Fibroblast of lung (primary cell): ENCODE results near the gene ZDHHC1. TPM values are rescaled to one million over a fixed set of nuclear protein-coding genes. Genes with fewer than 3 reads are reported as not detected.

Source experiments
- DNase-seq, 2 donors: peaks; one replicate each; pipeline versions ENCODE4 v3.0.0 to v3.0.0-alpha.2; 2010; ENCODE audit warnings: low read depth in 2 of 2
- H2AFZ ChIP-seq: 2 replicates; pipeline ENCODE4 v1.5.1; 2012; ENCODE audit warnings: low read length, control low read depth, inconsistent platforms
- H3K27ac ChIP-seq: 2 replicates; pipeline ENCODE4 v1.5.1; 2011; ENCODE audit warnings: low read length, control low read depth; ENCODE audit not compliant: insufficient read depth
- H3K27me3 ChIP-seq: 2 replicates; pipeline ENCODE4 v1.5.1; 2011; ENCODE audit warnings: mild to moderate bottlenecking, low read length; ENCODE audit not compliant: control insufficient read depth, insufficient read depth
- H3K36me3 ChIP-seq: 2 replicates; pipeline ENCODE4 v1.5.1; 2011; ENCODE audit warnings: low read length; ENCODE audit not compliant: control insufficient read depth, insufficient read depth
- H3K4me1 ChIP-seq: 2 replicates; pipeline ENCODE4 v1.5.1; 2011; ENCODE audit warnings: low read length; ENCODE audit not compliant: control insufficient read depth, insufficient read depth; ENCODE audit errors: extremely low read depth
- H3K4me2 ChIP-seq: 2 replicates; pipeline ENCODE4 v1.5.1; 2011; ENCODE audit warnings: low read length, control low read depth; ENCODE audit not compliant: insufficient read depth; ENCODE audit errors: extremely low read depth
- H3K4me3 ChIP-seq, 4 experiments: fragments of 200-600 bp in 1 of 4; sonication (generic) in 1 of 4; replicated peaks in 1 of 4; 2 replicates each; pipeline ENCODE4 v1.5.1; 2011 to 2016; ENCODE audit warnings: low read length in 4 of 4, low read depth in 3 of 4, mild to moderate bottlenecking in 3 of 4, control low read depth in 2 of 4, inconsistent platforms in 1 of 4, mixed read lengths in 1 of 4; ENCODE audit not compliant: insufficient read depth in 1 of 4; ENCODE audit errors: control extremely low read depth in 1 of 4
- H3K79me2 ChIP-seq: 2 replicates; pipeline ENCODE4 v1.5.1; 2012; ENCODE audit warnings: mild to moderate bottlenecking, low read length, inconsistent platforms; ENCODE audit not compliant: control insufficient read depth, insufficient read depth
- H3K9ac ChIP-seq: 2 replicates; pipeline ENCODE4 v1.5.1; 2011; ENCODE audit warnings: mild to moderate bottlenecking, low read length, control low read depth; ENCODE audit not compliant: insufficient read depth
- H3K9me3 ChIP-seq: 2 replicates; pipeline ENCODE4 v1.5.1; 2012; ENCODE audit warnings: low read depth, low read length; ENCODE audit not compliant: control insufficient read depth, insufficient read depth
- H4K20me1 ChIP-seq: 2 replicates; pipeline ENCODE4 v1.5.1; 2011; ENCODE audit warnings: low read length; ENCODE audit not compliant: control insufficient read depth, insufficient read depth; ENCODE audit errors: extremely low read depth
- CTCF ChIP-seq, 2 donors: IDR thresholded peaks in 1 of 2; conservative IDR thresholded peaks in 1 of 2; 1 replicate in 1 of 2; 2 replicates in 1 of 2; pipeline ENCODE4 v1.5.1; 2011 to 2012; ENCODE audit warnings: low read length in 2 of 2, control low read depth in 1 of 2, inconsistent platforms in 1 of 2, low read depth in 1 of 2, mild to moderate bottlenecking in 1 of 2
- EZH2 ChIP-seq: IDR thresholded peaks from 2 replicates; pipeline ENCODE4 v1.5.1; 2012; ENCODE audit warnings: low read length, control low read depth, mild to moderate bottlenecking; ENCODE audit errors: missing control alignments
- polyA plus RNA-seq, 2 donors: library from polyadenylated mRNA; depleted of rRNA in 1 of 2; stranded (reverse) in 1 of 2; unstranded in 1 of 2; fragments of >200 nt; gene quantifications; 2 replicates each; pipeline ENCODE4 v1.2.1, GENCODE V29; 2011 to 2012; ENCODE audit warnings: missing spikeins in 1 of 2
- total RNA-seq: library from RNA; depleted of rRNA; stranded (reverse); fragments of >200 nt; gene quantifications from 2 replicates; pipeline ENCODE4 v1.2.1, GENCODE V29; 2014

The ZDHHC1 gene
- total and polyA plus RNA-seq, 2 donors (not counting 1 experiment from before 2014, with no cell fraction given): 2.7 to 6.4 TPM

DNA sequence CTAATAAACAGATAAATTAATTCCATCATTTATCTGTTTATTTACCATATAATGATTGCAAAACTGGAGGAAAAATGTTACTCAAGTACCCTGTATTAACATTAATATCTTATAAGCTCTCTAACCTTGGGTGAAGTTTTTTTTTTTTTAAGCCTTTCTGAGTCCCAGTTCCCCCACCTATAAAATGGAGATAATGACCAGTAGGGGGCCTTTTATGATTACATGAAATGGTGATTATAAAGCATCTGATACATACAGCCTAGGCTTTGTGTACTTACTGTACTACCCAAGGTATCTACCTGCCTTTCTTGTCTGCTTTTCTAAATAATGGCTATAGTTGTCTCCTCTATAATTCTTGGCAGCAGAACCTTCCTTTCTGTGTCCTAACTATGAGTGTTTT lies 67.1 kb downstream of the ZDHHC1 start:
- Histone ChIP-seq H3K79me2 (no peaks in the 10 kb centered on the region), H3K4me2 (no peak overlapping the region), H3K4me3 (no peak overlapping the region), H3K4me1 (no peaks in the 10 kb centered on the region), H3K9ac (no peak overlapping the region), H3K36me3 (no peaks in the 10 kb centered on the region), H4K20me1 (no peaks in the 10 kb centered on the region), H3K27ac (no peak overlapping the region), H3K27me3 (no peaks in the 10 kb centered on the region), H2AFZ (no peak overlapping the region), H3K9me3 (no peaks in the 10 kb centered on the region)
- TF ChIP-seq CTCF (conservative IDR thresholded peaks at IDR 0.05 in 1 of 2, IDR thresholded peaks at IDR 0.05 in 1 of 2; ENCODE audit: low read depth in 1 of 2, low read length in 2 of 2) (peak; percentile 26 to 50), EZH2 (no peak)
- DNase-seq: peak; percentile 28 to 48

DNA sequence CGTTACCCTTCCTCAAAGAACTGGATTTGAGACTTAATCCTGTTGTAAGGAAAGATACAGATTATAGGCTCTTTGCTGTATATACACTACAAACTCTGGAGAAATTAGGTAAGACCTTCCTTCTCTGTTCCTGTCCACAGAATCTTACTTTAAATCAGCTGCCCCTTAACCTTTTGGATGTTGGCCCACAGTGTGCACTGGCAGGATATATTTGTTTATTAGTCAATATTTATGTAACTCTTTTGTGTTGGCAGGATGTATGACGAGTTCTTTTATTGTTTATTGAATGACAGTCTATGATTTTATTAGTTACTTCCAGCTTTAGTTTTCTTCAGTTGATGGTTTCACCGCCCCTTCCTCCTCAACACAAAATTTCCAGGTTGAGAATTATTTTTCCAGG lies 69.9 kb downstream of the ZDHHC1 start:
- TF ChIP-seq EZH2: no peak
- TF ChIP-seq CTCF (conservative IDR thresholded peaks at IDR 0.05 in 1 of 2, IDR thresholded peaks at IDR 0.05 in 1 of 2; ENCODE audit: low read depth in 1 of 2, low read length in 2 of 2): no peak
- Histone ChIP-seq H3K9ac (no peak overlapping the region), H3K9me3 (no peaks in the 10 kb centered on the region), H3K79me2 (no peaks in the 10 kb centered on the region), H3K36me3 (no peaks in the 10 kb centered on the region), H2AFZ (no peak overlapping the region), H3K27me3 (no peaks in the 10 kb centered on the region), H3K4me2 (no peak overlapping the region), H3K4me3 (no peak overlapping the region), H3K4me1 (no peaks in the 10 kb centered on the region), H3K27ac (no peak overlapping the region), H4K20me1 (no peaks in the 10 kb centered on the region)
- DNase-seq: no peak

DNA sequence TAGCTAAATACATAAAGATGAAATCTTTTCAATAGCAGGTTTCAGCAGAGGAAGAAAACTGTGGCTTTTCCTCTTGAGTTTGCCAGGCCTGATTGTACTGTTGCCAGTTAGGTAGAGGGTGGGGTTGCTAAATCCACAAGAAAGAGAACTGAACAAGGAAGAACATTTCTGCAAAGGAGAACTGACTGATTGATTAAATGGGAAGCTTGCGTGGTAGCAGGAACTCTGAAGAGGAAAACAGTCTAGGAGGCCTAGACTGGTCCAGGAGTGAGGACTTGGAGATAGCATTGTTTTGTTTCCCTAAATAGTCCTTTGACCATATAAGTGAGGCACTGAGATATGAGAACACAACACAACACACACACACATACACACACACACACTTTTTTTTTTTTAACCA lies 70.9 kb downstream of the ZDHHC1 start:
- Histone ChIP-seq H3K4me3 (no peak overlapping the region), H3K36me3 (no peaks in the 10 kb centered on the region), H3K27me3 (no peaks in the 10 kb centered on the region), H3K79me2 (no peaks in the 10 kb centered on the region), H3K9me3 (no peaks in the 10 kb centered on the region), H3K4me2 (no peak overlapping the region), H3K4me1 (no peaks in the 10 kb centered on the region), H3K27ac (no peak overlapping the region), H4K20me1 (no peaks in the 10 kb centered on the region), H3K9ac (no peak overlapping the region), H2AFZ (no peak overlapping the region)
- TF ChIP-seq EZH2 (no peak), CTCF (conservative IDR thresholded peaks at IDR 0.05 in 1 of 2, IDR thresholded peaks at IDR 0.05 in 1 of 2; ENCODE audit: low read depth in 1 of 2, low read length in 2 of 2) (no peak)
- DNase-seq: no peak

Other genes starting within 250 kb of the ZDHHC1 start
- 12.8 and 23.3 TPM in 2 replicates for gene NOL3, start 245.9 kb downstream of the ZDHHC1 start, total RNA-seq
- 6.2 and 8.0 TPM in 2 replicates for gene NOL3, start 245.9 kb downstream of the ZDHHC1 start, polyA plus RNA-seq
- gene MATCAP1, start 232.5 kb downstream of the ZDHHC1 start, total RNA-seq: 21.8 and 28.4 TPM in 2 replicates
- 12.7 and 16.6 TPM in 2 replicates for gene MATCAP1, start 232.5 kb downstream of the ZDHHC1 start, polyA plus RNA-seq
- gene EXOC3L1, start 226.3 kb downstream of the ZDHHC1 start, total RNA-seq: 0.26 and 0.33 TPM in 2 replicates
- gene EXOC3L1, start 226.3 kb downstream of the ZDHHC1 start, polyA plus RNA-seq: 0.09 TPM in 1 of 2 replicates, not detected in the other
- 42.4 and 48.3 TPM in 2 replicates for gene E2F4, start 224.3 kb downstream of the ZDHHC1 start, total RNA-seq
- 59.9 and 70.4 TPM in 2 replicates for gene E2F4, start 224.3 kb downstream of the ZDHHC1 start, polyA plus RNA-seq
- gene ELMO3, start 217.3 kb downstream of the ZDHHC1 start, total RNA-seq: 0.26 and 0.33 TPM in 2 replicates
- 0.36 and 0.42 TPM in 2 replicates for gene ELMO3, start 217.3 kb downstream of the ZDHHC1 start, polyA plus RNA-seq
- gene TMEM208, start 189.3 kb downstream of the ZDHHC1 start, total RNA-seq: 25.7 and 26.3 TPM in 2 replicates
- gene TMEM208, start 189.3 kb downstream of the ZDHHC1 start, polyA plus RNA-seq: 43.2 and 53.5 TPM in 2 replicates
- 7.1 and 13.9 TPM in 2 replicates for gene FHOD1, start 169.0 kb downstream of the ZDHHC1 start, total RNA-seq
- gene FHOD1, start 169.0 kb downstream of the ZDHHC1 start, polyA plus RNA-seq: 25.8 and 32.7 TPM in 2 replicates
- 1.0 and 2.3 TPM in 2 replicates for gene SLC9A5, start 167.5 kb downstream of the ZDHHC1 start, total RNA-seq
- 1.9 and 2.0 TPM in 2 replicates for gene SLC9A5, start 167.5 kb downstream of the ZDHHC1 start, polyA plus RNA-seq
- 23.6 and 37.7 TPM in 2 replicates for gene PLEKHG4, start 136.9 kb downstream of the ZDHHC1 start, total RNA-seq
- gene PLEKHG4, start 136.9 kb downstream of the ZDHHC1 start, polyA plus RNA-seq: 9.9 and 11.5 TPM in 2 replicates
- under 0.01 and 0.17 TPM in 2 replicates for gene KCTD19, start 89.7 kb downstream of the ZDHHC1 start, total RNA-seq
- 0.10 TPM in 1 of 2 replicates, not detected in the other for gene KCTD19, start 89.7 kb downstream of the ZDHHC1 start, polyA plus RNA-seq
- 0.51 and 0.66 TPM in 2 replicates for gene LRRC36, start 89.7 kb downstream of the ZDHHC1 start, total RNA-seq
- gene LRRC36, start 89.7 kb downstream of the ZDHHC1 start, polyA plus RNA-seq: 0.06 and 0.38 TPM in 2 replicates
- 1.5 and 3.8 TPM in 2 replicates for gene TPPP3, start 23.0 kb downstream of the ZDHHC1 start, total RNA-seq
- gene TPPP3, start 23.0 kb downstream of the ZDHHC1 start, polyA plus RNA-seq: 2.9 and 6.5 TPM in 2 replicates
- gene HSD11B2, start 14.6 kb upstream of the ZDHHC1 start, total RNA-seq: under 0.01 TPM in 1 of 2 replicates, not detected in the other
- gene HSD11B2, start 14.6 kb upstream of the ZDHHC1 start, polyA plus RNA-seq: 0.09 and 0.15 TPM in 2 replicates
- gene ATP6V0D1, start 64.7 kb upstream of the ZDHHC1 start, total RNA-seq: 68.1 and 91.2 TPM in 2 replicates
- gene ATP6V0D1, start 64.7 kb upstream of the ZDHHC1 start, polyA plus RNA-seq: 183 and 230 TPM in 2 replicates
- gene AGRP, start 67.1 kb upstream of the ZDHHC1 start, total RNA-seq: not detected in 2 replicates
- not detected in 2 replicates for gene AGRP, start 67.1 kb upstream of the ZDHHC1 start, polyA plus RNA-seq
- gene RIPOR1, start 112.4 kb upstream of the ZDHHC1 start, total RNA-seq: 19.5 and 26.6 TPM in 2 replicates
- gene RIPOR1, start 112.4 kb upstream of the ZDHHC1 start, polyA plus RNA-seq: 13.7 and 16.0 TPM in 2 replicates
- 20.0 and 21.1 TPM in 2 replicates for gene CTCF, start 146.0 kb upstream of the ZDHHC1 start, total RNA-seq
- gene CTCF, start 146.0 kb upstream of the ZDHHC1 start, polyA plus RNA-seq: 20.9 and 32.6 TPM in 2 replicates
- 0.17 and 0.26 TPM in 2 replicates for gene CARMIL2, start 228.7 kb upstream of the ZDHHC1 start, total RNA-seq
- gene CARMIL2, start 228.7 kb upstream of the ZDHHC1 start, polyA plus RNA-seq: 0.02 and 0.07 TPM in 2 replicates
- gene ACD, start 243.8 kb upstream of the ZDHHC1 start, total RNA-seq: 9.2 and 9.5 TPM in 2 replicates
- gene ACD, start 243.8 kb upstream of the ZDHHC1 start, polyA plus RNA-seq: 7.9 and 16.1 TPM in 2 replicates
- 4.1 and 4.8 TPM in 2 replicates for gene PARD6A, start 244.5 kb upstream of the ZDHHC1 start, total RNA-seq
- gene PARD6A, start 244.5 kb upstream of the ZDHHC1 start, polyA plus RNA-seq: 0.36 and 1.0 TPM in 2 replicates